CD8-positive, alpha-beta memory T cell (primary cell): Measurements from ENCODE around the gene DHPS. TPM values are rescaled to one million over a fixed set of nuclear protein-coding genes. Genes with fewer than 3 reads are reported as not detected.

ENCODE experiments used
- CTCF ChIA-PET: fragments of 350-600 bp; sonication (Branson Sonifier 250); formaldehyde crosslinking; loops from one replicate; lab custom pipeline; 2021; ENCODE audit warnings: antibody characterized with exemption; lab: Charles Lee
- POLR2A ChIA-PET: fragments of 350-600 bp; sonication (Branson Sonifier 250); formaldehyde crosslinking; loops from one replicate; lab custom pipeline; 2021; ENCODE audit warnings: antibody characterized with exemption; lab: Charles Lee
- DNase-seq, 5 donors: peaks; one replicate each; pipeline versions ENCODE4 v3.0.0 to v3.0.0-alpha.2; 2020 to 2022; ENCODE audit warnings: mixed read lengths in 1 of 5
- H3K27ac ChIP-seq: one replicate; pipeline ENCODE4 v1.7.0; 2013; ENCODE audit warnings: low read depth, mild to moderate bottlenecking, low read length, moderate library complexity
- H3K27me3 ChIP-seq: 2 replicates; pipeline ENCODE4 v1.7.0; 2013; ENCODE audit warnings: low read length, mild to moderate bottlenecking; ENCODE audit not compliant: insufficient read depth, poor library complexity, severe bottlenecking
- H3K36me3 ChIP-seq: 2 replicates; pipeline ENCODE4 v1.7.0; 2013; ENCODE audit warnings: mild to moderate bottlenecking, low read length, moderate library complexity; ENCODE audit not compliant: insufficient read depth
- H3K4me1 ChIP-seq: 2 replicates; pipeline ENCODE4 v1.7.0; 2013; ENCODE audit warnings: mild to moderate bottlenecking, low read length, moderate library complexity; ENCODE audit not compliant: insufficient read depth
- H3K4me3 ChIP-seq: 2 replicates; pipeline ENCODE4 v1.7.0; 2013; ENCODE audit warnings: mild to moderate bottlenecking, low read length
- H3K9me3 ChIP-seq: 2 replicates; pipeline ENCODE4 v1.7.0; 2013; ENCODE audit warnings: mild to moderate bottlenecking, low read length
- H3K27ac Mint-ChIP-seq, 8 donors: one replicate each; pipeline ENCODE4 v1.8.0; 2020 to 2021; ENCODE audit warnings: mixed read lengths in 8 of 8, mild to moderate bottlenecking in 6 of 8, inconsistent platforms in 3 of 8, moderate library complexity in 3 of 8
- H3K27me3 Mint-ChIP-seq, 2 donors: one replicate each; pipeline ENCODE4 v1.8.0; 2020 to 2021; ENCODE audit warnings: mixed read lengths in 2 of 2, mild to moderate bottlenecking in 1 of 2, moderate library complexity in 1 of 2
- H3K36me3 Mint-ChIP-seq, 3 donors: one replicate each; pipeline ENCODE4 v1.8.0; 2020 to 2021; ENCODE audit warnings: mixed read lengths in 3 of 3, inconsistent platforms in 1 of 3, mild to moderate bottlenecking in 1 of 3
- H3K4me1 Mint-ChIP-seq, 3 donors: one replicate each; pipeline ENCODE4 v1.8.0; 2020 to 2021; ENCODE audit warnings: mixed read lengths in 3 of 3, inconsistent platforms in 1 of 3, mild to moderate bottlenecking in 1 of 3
- H3K4me3 Mint-ChIP-seq, 7 donors: one replicate each; pipeline ENCODE4 v1.8.0; 2020 to 2021; ENCODE audit warnings: mixed read lengths in 7 of 7, mild to moderate bottlenecking in 6 of 7, moderate library complexity in 4 of 7, inconsistent platforms in 2 of 7
- H3K9me3 Mint-ChIP-seq, 5 donors: one replicate each; pipeline ENCODE4 v1.8.0; 2020 to 2022; ENCODE audit warnings: mixed read lengths in 5 of 5, mild to moderate bottlenecking in 3 of 5, moderate library complexity in 2 of 5, inconsistent platforms in 1 of 5
- polyA plus RNA-seq: library from polyadenylated mRNA; unstranded; fragments of 300-500 nt; fragmentation: Illumina TruSeq; gene quantifications from one replicate; pipeline ENCODE4 v1.2.3, GENCODE V29; 2021
- total RNA-seq, 2 experiments: library from RNA; stranded (reverse); gene quantifications; one replicate each; pipeline ENCODE4 v1.2.3, GENCODE V29; 2021

DHPS gene
- total and polyA plus RNA-seq, 3 experiments from 2014 or later: 91.8 to 116 (median 113) TPM

DNA sequence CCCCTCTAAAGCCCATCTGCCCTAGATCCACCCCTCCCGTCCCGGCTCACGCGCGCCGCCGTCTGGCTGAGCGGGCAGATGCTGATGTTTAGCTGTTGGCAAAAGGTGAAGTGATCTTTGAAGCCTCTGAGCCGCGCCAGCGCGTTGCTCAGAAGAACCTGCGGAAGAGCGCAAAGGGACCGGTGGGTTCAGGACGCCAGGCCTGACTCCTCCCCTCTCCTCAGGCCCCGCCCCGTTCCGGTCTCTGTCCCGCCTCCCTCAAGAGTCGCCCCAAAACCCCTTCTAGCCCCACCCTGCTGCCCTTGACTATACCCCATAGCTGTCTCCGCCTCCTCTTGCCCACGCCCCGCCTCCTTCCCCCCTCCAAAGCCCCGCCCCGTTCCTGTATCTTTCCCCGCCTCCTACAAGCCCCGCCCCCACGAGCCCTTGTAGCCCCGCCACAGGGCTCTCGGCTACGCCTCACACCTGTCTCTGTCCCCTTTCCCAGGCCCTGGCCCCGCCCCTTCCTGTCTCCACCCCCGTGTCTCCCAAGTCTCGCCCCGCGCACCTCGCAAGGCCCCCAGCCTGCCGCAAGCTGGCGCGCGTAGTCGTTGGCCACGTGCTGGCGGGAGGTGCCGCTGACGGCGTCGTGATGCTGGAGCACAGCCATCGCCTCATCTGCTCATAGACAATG lies 24.6 kb downstream of the DHPS start:
- no peaks in the 10 kb centered on the region for H3K9me3 ChIP-seq
- POLR2A ChIA-PET: no interaction called here
- no peaks in the 10 kb centered on the region for H3K4me1 ChIP-seq
- DNase-seq: no peak
- no peak overlapping the region for H3K4me3 ChIP-seq
- no peaks in the 10 kb centered on the region for H3K27me3 Mint-ChIP-seq
- H3K9me3 Mint-ChIP-seq: no peaks in the 10 kb centered on the region
- H3K4me1 Mint-ChIP-seq: peaks cover 0 to 1% (median 0%) of the 10 kb centered on the region in 3 donors
- H3K27ac ChIP-seq: no peak overlapping the region
- H3K36me3 ChIP-seq: peaks cover 30% of the 10 kb centered on the region
- H3K4me3 Mint-ChIP-seq: no peak overlapping the region
- peak overlapping the region in 1 of 8 donors; percentile 74 for H3K27ac Mint-ChIP-seq
- H3K36me3 Mint-ChIP-seq: peaks cover 12 to 65% (median 13%) of the 10 kb centered on the region in 3 donors
- CTCF ChIA-PET: no interaction called here
- H3K27me3 ChIP-seq: no peaks in the 10 kb centered on the region

DNA sequence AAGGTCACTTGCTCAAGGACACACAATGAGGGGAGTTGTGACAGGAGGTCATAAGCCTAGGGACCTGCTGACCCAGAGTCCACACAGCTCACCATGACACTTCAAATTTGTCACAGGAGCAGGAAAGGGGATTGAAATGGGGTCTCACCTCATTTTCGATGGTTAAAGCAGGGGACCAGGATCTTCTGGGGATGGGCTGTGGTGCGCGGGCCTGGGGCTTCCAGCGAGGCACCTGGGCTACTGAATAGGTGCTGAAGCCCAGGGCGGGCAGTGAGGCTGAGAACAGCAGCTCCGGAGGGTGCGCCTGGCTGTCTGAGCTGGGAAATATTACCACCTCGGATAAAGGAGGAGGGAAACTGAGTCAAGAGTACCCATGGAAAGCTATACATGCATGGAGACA lies 26.1 kb downstream of the DHPS start:
- H3K9me3 Mint-ChIP-seq: no peaks in the 10 kb centered on the region
- no peaks in the 10 kb centered on the region for H3K27me3 Mint-ChIP-seq
- peaks cover 12 to 69% (median 15%) of the 10 kb centered on the region in 3 donors for H3K36me3 Mint-ChIP-seq
- H3K4me3 Mint-ChIP-seq: no peak overlapping the region
- no peak for DNase-seq
- H3K4me1 Mint-ChIP-seq: peaks cover 0 to 1% (median 0%) of the 10 kb centered on the region in 3 donors
- ChIA-PET CTCF (interaction anchor here (1.3 kb wide), 1 partner anchor 14 kb away, joined by 4 read pairs; no protein-coding TSS in a partner anchor), POLR2A (no interaction called here)
- peaks cover 32% of the 10 kb centered on the region for H3K36me3 ChIP-seq
- H3K27ac Mint-ChIP-seq: peak overlapping the region in 2 of 8 donors; percentile 15 to 91
- no peaks in the 10 kb centered on the region for H3K27me3 ChIP-seq
- H3K4me1 ChIP-seq: no peaks in the 10 kb centered on the region
- no peak overlapping the region for H3K4me3 ChIP-seq
- no peak overlapping the region for H3K27ac ChIP-seq
- no peaks in the 10 kb centered on the region for H3K9me3 ChIP-seq

DNA sequence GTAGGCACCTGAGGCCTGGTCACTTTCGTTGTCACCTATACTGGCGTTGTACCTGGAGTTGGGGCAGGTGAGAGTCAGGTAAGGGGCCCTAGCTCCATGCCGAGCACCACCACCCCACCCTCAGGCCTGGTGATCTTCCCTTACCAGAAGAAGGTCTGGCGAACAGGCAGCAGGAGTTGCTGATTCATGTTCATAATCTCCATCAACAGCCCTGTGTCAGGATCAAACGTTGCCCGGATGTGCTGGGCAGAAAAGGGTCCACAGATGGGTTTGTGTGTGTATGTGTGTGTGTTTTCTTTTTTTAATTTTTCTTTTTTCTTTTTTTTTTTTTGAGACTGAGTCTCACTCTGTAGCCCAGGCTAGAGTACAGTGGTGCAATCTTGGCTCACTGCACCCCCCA lies 29.5 kb downstream of the DHPS start:
- POLR2A ChIA-PET: no interaction called here
- Mint-ChIP-seq H3K9me3 (no peaks in the 10 kb centered on the region), H3K4me1 (peaks cover 0 to 1% (median 0%) of the 10 kb centered on the region in 3 donors), H3K27ac (peak overlapping the region in 1 of 8 donors; percentile 54), H3K36me3 (peaks cover 9 to 44% (median 12%) of the 10 kb centered on the region in 3 donors), H3K27me3 (no peaks in the 10 kb centered on the region), H3K4me3 (no peak overlapping the region)
- H3K27ac ChIP-seq: no peak overlapping the region
- no peak overlapping the region for H3K4me3 ChIP-seq
- no peak for DNase-seq
- no peaks in the 10 kb centered on the region for H3K9me3 ChIP-seq
- CTCF ChIA-PET: no interaction called here
- H3K4me1 ChIP-seq: no peaks in the 10 kb centered on the region
- peaks cover 27% of the 10 kb centered on the region for H3K36me3 ChIP-seq
- no peaks in the 10 kb centered on the region for H3K27me3 ChIP-seq

DNA sequence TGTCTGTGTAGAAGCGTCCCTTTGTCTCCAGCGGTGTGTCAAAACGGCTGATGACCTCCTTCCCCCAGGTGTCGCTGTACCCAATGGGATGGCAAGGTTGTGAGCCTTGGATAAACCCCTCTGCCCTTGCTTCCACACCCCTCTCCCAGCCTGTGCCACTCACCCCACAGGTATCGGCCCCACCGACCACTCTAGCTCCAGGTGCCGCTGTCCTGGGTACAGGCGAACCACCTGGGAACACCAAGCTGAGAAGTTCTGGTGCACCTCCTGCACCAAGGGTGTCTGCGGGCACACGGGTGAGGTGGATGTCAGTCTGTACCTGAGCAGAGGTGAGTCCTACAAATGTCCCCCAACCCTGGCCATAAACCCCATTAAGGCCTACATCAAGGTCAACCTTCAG lies 31.7 kb downstream of the DHPS start:
- no peaks in the 10 kb centered on the region for H3K27me3 Mint-ChIP-seq
- Histone ChIP-seq H3K4me3 (no peak overlapping the region), H3K27me3 (no peaks in the 10 kb centered on the region), H3K36me3 (peaks cover 10% of the 10 kb centered on the region), H3K9me3 (no peaks in the 10 kb centered on the region), H3K27ac (no peak overlapping the region), H3K4me1 (no peaks in the 10 kb centered on the region)
- H3K4me3 Mint-ChIP-seq: no peak overlapping the region
- ChIA-PET CTCF (interaction anchor here (1.0 kb wide), 1 partner anchor 10 kb away, joined by 4 read pairs; no protein-coding TSS in a partner anchor), POLR2A (no interaction called here)
- peak overlapping the region in 1 of 8 donors; percentile 43 for H3K27ac Mint-ChIP-seq
- no peak for DNase-seq
- no peaks in the 10 kb centered on the region for H3K9me3 Mint-ChIP-seq
- peaks cover 0 to 31% (median 2%) of the 10 kb centered on the region in 3 donors for H3K36me3 Mint-ChIP-seq
- no peaks in the 10 kb centered on the region for H3K4me1 Mint-ChIP-seq

DNA sequence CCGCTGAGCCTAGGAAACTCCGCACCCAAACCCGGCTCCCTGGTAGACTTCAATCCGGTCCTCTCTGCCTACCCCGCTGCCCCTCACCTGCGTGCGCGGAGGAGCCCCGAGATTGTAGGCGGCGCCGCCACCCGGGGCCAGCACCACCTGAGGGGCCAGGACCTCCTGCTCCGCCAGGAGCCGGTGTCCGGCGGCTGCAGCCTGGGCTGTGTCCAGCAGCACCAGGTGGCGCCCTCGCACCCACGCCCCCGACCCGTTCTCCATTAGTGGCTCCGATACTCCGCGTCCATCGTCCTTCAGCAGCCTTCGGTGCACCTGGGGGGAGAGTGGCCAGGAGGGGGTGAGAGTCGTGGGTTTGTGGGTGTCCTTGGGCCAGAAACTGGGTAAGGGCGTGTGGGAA lies 33.6 kb downstream of the DHPS start:
- Mint-ChIP-seq H3K4me3 (no peak overlapping the region), H3K4me1 (no peaks in the 10 kb centered on the region), H3K27me3 (no peaks in the 10 kb centered on the region), H3K9me3 (no peaks in the 10 kb centered on the region), H3K36me3 (peaks cover 0 to 27% (median 5%) of the 10 kb centered on the region in 3 donors), H3K27ac (no peak overlapping the region)
- Histone ChIP-seq H3K27me3 (no peaks in the 10 kb centered on the region), H3K27ac (no peak overlapping the region), H3K4me3 (no peak overlapping the region), H3K9me3 (no peaks in the 10 kb centered on the region), H3K4me1 (no peaks in the 10 kb centered on the region), H3K36me3 (peaks cover 10% of the 10 kb centered on the region)
- no peak for DNase-seq
- CTCF ChIA-PET: interaction anchor here (0.8 kb wide), 1 partner anchor 24 kb away, joined by 3 read pairs; no protein-coding TSS in a partner anchor
- POLR2A ChIA-PET: no interaction called here

DNA sequence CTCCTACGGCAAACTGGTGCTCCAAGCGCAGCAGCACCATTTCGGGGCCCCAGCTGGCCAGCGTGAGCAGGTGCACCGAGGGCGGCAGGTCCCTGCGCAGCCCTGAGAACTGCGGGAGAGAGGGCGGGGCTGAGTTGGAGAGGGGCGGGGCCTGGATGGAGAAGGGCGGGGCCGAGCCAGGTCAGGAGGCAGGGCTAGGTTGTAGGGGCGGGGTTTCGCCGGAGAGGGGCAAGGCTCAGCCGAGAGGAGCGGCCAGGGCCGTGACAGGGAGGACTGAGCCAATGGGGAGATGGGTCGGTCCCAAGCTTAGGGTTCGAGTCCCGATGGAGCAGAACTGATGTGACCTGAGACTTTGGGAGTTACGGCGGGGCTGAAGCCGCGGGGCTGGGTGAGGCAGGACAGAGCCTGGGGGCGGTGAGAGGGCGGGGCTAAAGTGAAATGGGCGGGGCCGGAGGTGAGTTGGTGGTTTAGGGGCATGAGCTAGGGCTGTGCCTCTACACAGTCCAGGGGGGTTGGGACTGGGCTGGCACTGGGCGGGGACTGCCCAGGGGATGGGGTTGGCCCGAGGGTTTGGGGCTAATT lies 34.1 kb downstream of the DHPS start:
- ChIA-PET POLR2A (no interaction called here), CTCF (interaction anchor here (0.8 kb wide), 1 partner anchor 24 kb away, joined by 3 read pairs; no protein-coding TSS in a partner anchor)
- H3K4me3 Mint-ChIP-seq: no peak overlapping the region
- Histone ChIP-seq H3K4me3 (no peak overlapping the region), H3K36me3 (peaks cover 10% of the 10 kb centered on the region), H3K27ac (no peak overlapping the region), H3K27me3 (no peaks in the 10 kb centered on the region), H3K4me1 (no peaks in the 10 kb centered on the region), H3K9me3 (no peaks in the 10 kb centered on the region)
- DNase-seq: peak in 1 of 5 donors; percentile 29
- H3K27ac Mint-ChIP-seq: peak overlapping the region in 1 of 8 donors; percentile 50
- peaks cover 0 to 27% (median 5%) of the 10 kb centered on the region in 3 donors for H3K36me3 Mint-ChIP-seq
- H3K27me3 Mint-ChIP-seq: no peaks in the 10 kb centered on the region
- H3K4me1 Mint-ChIP-seq: no peaks in the 10 kb centered on the region
- H3K9me3 Mint-ChIP-seq: no peaks in the 10 kb centered on the region

DNA sequence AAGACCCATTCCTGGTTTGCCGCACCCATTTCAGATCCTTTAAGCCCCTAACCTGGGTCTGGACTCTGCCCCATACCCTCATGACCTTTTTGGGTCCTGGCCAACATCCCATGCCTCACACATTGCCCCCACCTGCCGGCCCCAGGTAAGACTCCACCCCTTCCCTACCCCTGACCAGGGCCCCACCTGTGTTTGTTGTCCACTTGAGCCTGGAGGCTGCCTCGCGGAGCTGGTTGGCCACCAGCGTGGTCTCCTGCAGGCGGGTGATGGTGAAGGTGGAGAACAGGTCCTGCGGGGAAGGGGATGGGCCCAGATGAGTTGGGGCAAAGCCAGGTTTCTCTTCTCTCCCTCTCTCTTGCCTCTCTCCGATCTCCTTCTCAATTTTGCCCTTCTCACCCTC lies 34.6 kb downstream of the DHPS start:
- no peaks in the 10 kb centered on the region for H3K4me1 Mint-ChIP-seq
- POLR2A ChIA-PET: no interaction called here

DNA sequence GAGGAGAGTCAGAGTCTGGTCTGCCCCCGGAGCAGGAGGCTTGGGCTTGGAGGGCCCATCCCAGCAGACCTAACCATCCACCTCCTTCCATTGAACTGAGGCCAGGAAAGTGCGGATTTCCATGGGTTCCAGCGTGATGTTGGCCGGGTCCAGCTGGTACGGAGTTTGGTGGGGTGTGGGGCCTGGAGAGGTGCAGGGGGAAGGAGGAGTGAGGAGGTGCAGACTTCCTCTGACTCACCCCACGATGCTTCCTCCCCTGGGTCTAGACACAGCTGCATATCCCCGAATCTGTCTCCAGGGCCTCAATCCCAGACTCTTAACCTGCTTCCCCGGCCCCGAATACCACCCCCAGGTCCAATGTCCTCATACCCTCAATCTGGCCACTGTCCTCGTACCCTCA lies 35.1 kb downstream of the DHPS start:
- no peaks in the 10 kb centered on the region for H3K9me3 ChIP-seq
- no peaks in the 10 kb centered on the region for H3K27me3 ChIP-seq
- H3K4me1 Mint-ChIP-seq: no peaks in the 10 kb centered on the region
- H3K9me3 Mint-ChIP-seq: no peaks in the 10 kb centered on the region
- H3K4me3 Mint-ChIP-seq: no peak overlapping the region
- H3K27ac ChIP-seq: no peak overlapping the region
- ChIA-PET CTCF (no interaction called here), POLR2A (no interaction called here)
- H3K27ac Mint-ChIP-seq: peak overlapping the region in 3 of 8 donors; percentile 51 to 62 (median 60)
- H3K36me3 Mint-ChIP-seq: peaks cover 0 to 21% (median 5%) of the 10 kb centered on the region in 3 donors
- no peak overlapping the region for H3K4me3 ChIP-seq
- H3K27me3 Mint-ChIP-seq: peaks cover 0 to 1% of the 10 kb centered on the region in 2 donors
- H3K36me3 ChIP-seq: peaks cover 6% of the 10 kb centered on the region
- DNase-seq: no peak
- H3K4me1 ChIP-seq: no peaks in the 10 kb centered on the region

More for the DNA sequence above, 34.6 kb downstream of the DHPS start:
- Mint-ChIP-seq H3K9me3 (no peaks in the 10 kb centered on the region), H3K27ac (no peak overlapping the region), H3K4me3 (no peak overlapping the region), H3K36me3 (peaks cover 0 to 25% (median 5%) of the 10 kb centered on the region in 3 donors), H3K27me3 (peaks cover 0 to 1% of the 10 kb centered on the region in 2 donors)
- H3K27ac ChIP-seq: no peak overlapping the region
- no peaks in the 10 kb centered on the region for H3K4me1 ChIP-seq
- H3K4me3 ChIP-seq: no peak overlapping the region
- no peaks in the 10 kb centered on the region for H3K9me3 ChIP-seq
- CTCF ChIA-PET: no interaction called here
- peaks cover 10% of the 10 kb centered on the region for H3K36me3 ChIP-seq
- no peak for DNase-seq
- H3K27me3 ChIP-seq: no peaks in the 10 kb centered on the region
